Trophoblast cell (in vitro differentiated cells and primary cell): Measurements from ENCODE around the gene MAGEA1.

ENCODE experiments used
- DNase-seq, 2 donors: peaks; one replicate each; pipeline ENCODE4 v3.0.0-alpha.2; 2016
- H2AFZ ChIP-seq: 2 replicates; pipeline ENCODE4 v1.6.1; 2013; ENCODE audit warnings: low read length, moderate library complexity, mild to moderate bottlenecking; ENCODE audit not compliant: insufficient read depth, poor library complexity
- H2AK5ac ChIP-seq: 2 replicates; pipeline ENCODE4 v1.6.1; 2013; ENCODE audit warnings: mild to moderate bottlenecking, low read length
- H2BK120ac ChIP-seq: 2 replicates; pipeline ENCODE4 v1.6.1; 2013; ENCODE audit warnings: low read length, mild to moderate bottlenecking, moderate library complexity; ENCODE audit not compliant: insufficient read depth, poor library complexity
- H2BK12ac ChIP-seq: 2 replicates; pipeline ENCODE4 v1.6.1; 2013; ENCODE audit warnings: mild to moderate bottlenecking, low read length, moderate library complexity
- H2BK5ac ChIP-seq: 2 replicates; pipeline ENCODE4 v1.6.1; 2013; ENCODE audit warnings: low read length, low read depth, moderate library complexity, mild to moderate bottlenecking; ENCODE audit not compliant: poor library complexity
- H3K14ac ChIP-seq: 2 replicates; pipeline ENCODE4 v1.6.1; 2013; ENCODE audit warnings: mild to moderate bottlenecking, low read length
- H3K18ac ChIP-seq: 2 replicates; pipeline ENCODE4 v1.6.1; 2013; ENCODE audit warnings: mild to moderate bottlenecking, low read length
- H3K23ac ChIP-seq: 2 replicates; pipeline ENCODE4 v1.6.1; 2013; ENCODE audit warnings: low read length
- H3K27ac ChIP-seq: 2 replicates; pipeline ENCODE4 v1.5.1; 2013; ENCODE audit warnings: low read depth, mild to moderate bottlenecking, inconsistent platforms, low read length, moderate library complexity
- H3K27me3 ChIP-seq: 2 replicates; pipeline ENCODE4 v1.6.1; 2013; ENCODE audit warnings: inconsistent platforms, mild to moderate bottlenecking, low read length, moderate library complexity; ENCODE audit not compliant: insufficient read depth
- H3K36me3 ChIP-seq, 2 experiments: 1 replicate in 1 of 2; 2 replicates in 1 of 2; pipeline ENCODE4 v1.6.1; 2013; ENCODE audit warnings: low read length in 2 of 2, mild to moderate bottlenecking in 2 of 2, moderate library complexity in 1 of 2; ENCODE audit not compliant: insufficient read depth in 2 of 2, control insufficient read depth in 1 of 2
- H3K4ac ChIP-seq: 2 replicates; pipeline ENCODE4 v1.6.1; 2013; ENCODE audit warnings: low read depth, mild to moderate bottlenecking, low read length, moderate library complexity
- H3K4me1 ChIP-seq, 2 experiments: 1 replicate in 1 of 2; 2 replicates in 1 of 2; pipeline ENCODE4 v1.6.1; 2013; ENCODE audit warnings: low read length in 2 of 2, mild to moderate bottlenecking in 2 of 2, moderate library complexity in 1 of 2; ENCODE audit not compliant: insufficient read depth in 2 of 2, control insufficient read depth in 1 of 2
- H3K4me2 ChIP-seq: 2 replicates; pipeline ENCODE4 v1.6.1; 2013; ENCODE audit warnings: inconsistent platforms, mild to moderate bottlenecking, low read length, moderate library complexity
- H3K4me3 ChIP-seq: 2 replicates; pipeline ENCODE4 v1.5.1; 2013; ENCODE audit warnings: mild to moderate bottlenecking, low read depth, low read length, inconsistent platforms
- H3K79me1 ChIP-seq: one replicate; pipeline ENCODE4 v1.6.1; 2013; ENCODE audit warnings: low read length
- H3K79me2 ChIP-seq: 2 replicates; pipeline ENCODE4 v1.6.1; 2013; ENCODE audit warnings: low read length, mild to moderate bottlenecking; ENCODE audit not compliant: control insufficient read depth, insufficient read depth, poor library complexity
- H3K9ac ChIP-seq: 2 replicates; pipeline ENCODE4 v1.6.1; 2013; ENCODE audit warnings: mild to moderate bottlenecking, low read length
- H3K9me3 ChIP-seq: 2 replicates; pipeline ENCODE4 v1.6.1; 2013; ENCODE audit warnings: low read depth, mild to moderate bottlenecking, control low read depth, inconsistent platforms, low read length; ENCODE audit not compliant: insufficient read depth
- H4K12ac ChIP-seq: 2 replicates; pipeline ENCODE4 v1.6.1; 2013; ENCODE audit warnings: low read depth, mild to moderate bottlenecking, low read length, moderate library complexity
- H4K8ac ChIP-seq: 2 replicates; pipeline ENCODE4 v1.6.1; 2013; ENCODE audit warnings: low read depth, mild to moderate bottlenecking, low read length, moderate library complexity
- H4K91ac ChIP-seq: one replicate; pipeline ENCODE4 v1.6.1; 2013; ENCODE audit warnings: low read depth, mild to moderate bottlenecking, low read length, moderate library complexity
- WGBS: extraction: QIAGEN DNeasy Blood & Tissue Kit; methylation state at CpG from one replicate; pipeline ENCODE4 v1.1.7; 2013; ENCODE audit warnings: missing lambda C conversion rate; ENCODE audit not compliant: insufficient read length, insufficient coverage; ENCODE audit errors: extremely low coverage; 5-methylcytosine and 5-hydroxymethylcytosine counted together

MAGEA1 gene

DNA sequence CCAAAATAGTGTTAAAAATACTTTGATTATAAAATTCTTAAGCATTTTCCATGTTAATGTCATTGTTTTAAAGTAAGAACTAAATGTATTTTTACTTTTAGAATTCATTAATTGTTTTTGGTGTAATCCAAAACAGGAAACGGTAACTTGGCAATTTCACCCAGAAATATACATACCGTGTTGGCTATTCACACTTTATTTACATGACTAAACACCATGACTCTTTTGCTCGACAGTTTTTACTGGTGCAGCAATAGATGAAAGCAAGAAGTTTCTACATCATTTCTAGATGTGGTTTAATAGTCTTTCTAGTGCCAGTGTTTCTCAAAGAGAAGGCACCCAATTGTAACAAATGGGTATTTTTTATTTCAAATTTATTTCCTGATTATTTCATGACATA, 25.6 kb upstream of the MAGEA1 start:
- no peaks in the 10 kb centered on the region for H3K79me2 ChIP-seq
- H3K9me3 ChIP-seq: no peaks in the 10 kb centered on the region
- no peak overlapping the region for H3K4ac ChIP-seq
- no peak for DNase-seq
- no peak overlapping the region for H2AK5ac ChIP-seq
- no peak overlapping the region for H4K8ac ChIP-seq
- no peaks in the 10 kb centered on the region for H3K36me3 ChIP-seq
- H2AFZ ChIP-seq: no peak overlapping the region
- no peak overlapping the region for H3K14ac ChIP-seq
- no peaks in the 10 kb centered on the region for H3K4me1 ChIP-seq
- H2BK120ac ChIP-seq: no peak overlapping the region
- H3K18ac ChIP-seq: no peak overlapping the region
- H3K27me3 ChIP-seq: no peaks in the 10 kb centered on the region
- no peak overlapping the region for H2BK12ac ChIP-seq
- no peak overlapping the region for H3K27ac ChIP-seq
- no peak overlapping the region for H2BK5ac ChIP-seq
- H4K12ac ChIP-seq: no peak overlapping the region
- no peaks in the 10 kb centered on the region for H3K79me1 ChIP-seq
- no peak overlapping the region for H4K91ac ChIP-seq
- no peak overlapping the region for H3K4me2 ChIP-seq
- no CpG with 5 or more reads among the region's 3 CpGs for WGBS
- H3K4me3 ChIP-seq: no peak overlapping the region
- H3K9ac ChIP-seq: no peak overlapping the region
- H3K23ac ChIP-seq: no peak overlapping the region

DNA sequence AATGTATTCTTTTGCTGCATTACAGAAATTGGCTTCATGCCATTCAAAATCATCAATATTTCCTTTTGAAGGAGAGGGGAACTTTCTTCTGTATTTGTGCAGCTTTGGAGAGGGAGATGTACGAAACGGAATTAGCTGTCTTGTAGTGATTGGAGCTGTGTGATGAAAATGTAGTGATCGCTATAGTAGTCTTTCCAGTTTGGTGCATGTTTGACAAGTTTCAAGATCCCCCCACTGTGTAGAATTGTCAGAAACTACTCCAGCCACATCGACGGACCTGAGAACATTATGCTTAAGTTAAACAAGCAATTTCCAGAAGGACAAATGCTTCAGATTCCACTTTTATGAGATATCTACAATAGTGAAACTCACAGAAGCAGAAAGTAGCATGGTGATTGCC, 21.6 kb upstream of the MAGEA1 start:
- H4K12ac ChIP-seq: no peak overlapping the region
- H3K4ac ChIP-seq: no peak overlapping the region
- no peak overlapping the region for H4K8ac ChIP-seq
- no peak overlapping the region for H2BK5ac ChIP-seq
- H3K36me3 ChIP-seq: no peaks in the 10 kb centered on the region
- H3K14ac ChIP-seq: no peak overlapping the region
- no peak overlapping the region for H3K9ac ChIP-seq
- no peak overlapping the region for H3K23ac ChIP-seq
- H3K18ac ChIP-seq: no peak overlapping the region
- H3K79me1 ChIP-seq: no peaks in the 10 kb centered on the region
- no peaks in the 10 kb centered on the region for H3K4me1 ChIP-seq
- no CpG with 5 or more reads among the region's 5 CpGs for WGBS
- H2AFZ ChIP-seq: no peak overlapping the region
- DNase-seq: no peak
- no peak overlapping the region for H3K27ac ChIP-seq
- no peak overlapping the region for H4K91ac ChIP-seq
- H3K27me3 ChIP-seq: no peaks in the 10 kb centered on the region
- no peaks in the 10 kb centered on the region for H3K79me2 ChIP-seq
- no peak overlapping the region for H2BK120ac ChIP-seq
- H3K9me3 ChIP-seq: no peaks in the 10 kb centered on the region
- no peak overlapping the region for H2BK12ac ChIP-seq
- no peak overlapping the region for H3K4me3 ChIP-seq
- H3K4me2 ChIP-seq: no peak overlapping the region
- H2AK5ac ChIP-seq: no peak overlapping the region

DNA sequence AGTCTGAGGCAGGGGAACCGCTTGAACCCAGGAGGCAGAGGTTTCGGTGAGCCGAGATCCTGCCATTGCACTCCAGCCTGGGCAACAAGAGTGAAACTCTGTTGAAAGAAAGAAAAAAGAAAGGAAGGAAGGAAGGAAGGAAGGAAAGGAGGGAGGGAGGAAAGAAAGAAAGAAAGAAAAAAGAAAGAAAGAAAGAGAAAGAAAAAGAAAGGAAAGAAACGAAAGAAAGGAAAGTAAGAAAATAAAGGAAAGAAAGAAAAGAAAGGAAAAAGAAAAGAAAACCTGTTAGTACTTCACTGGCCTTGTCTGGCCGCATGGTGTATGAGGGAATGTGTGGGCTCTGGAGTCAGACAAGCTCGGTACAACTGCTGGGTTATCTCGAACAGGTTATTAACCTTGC, 20.8 kb upstream of the MAGEA1 start:
- Histone ChIP-seq H4K8ac (no peak overlapping the region), H3K9me3 (no peaks in the 10 kb centered on the region), H3K14ac (no peak overlapping the region), H3K27me3 (no peaks in the 10 kb centered on the region), H2AFZ (no peak overlapping the region), H2BK120ac (no peak overlapping the region), H3K4me2 (no peak overlapping the region), H3K9ac (no peak overlapping the region), H2BK12ac (no peak overlapping the region), H3K79me1 (no peaks in the 10 kb centered on the region), H3K27ac (no peak overlapping the region), H3K36me3 (no peaks in the 10 kb centered on the region), H3K4ac (no peak overlapping the region), H2AK5ac (no peak overlapping the region), H4K12ac (no peak overlapping the region), H3K79me2 (no peaks in the 10 kb centered on the region), H2BK5ac (no peak overlapping the region), H4K91ac (no peak overlapping the region), H3K18ac (no peak overlapping the region), H3K23ac (no peak overlapping the region), H3K4me3 (no peak overlapping the region), H3K4me1 (no peaks in the 10 kb centered on the region)
- no peak for DNase-seq
- WGBS: 100% methylated on average over 1 of the region's 7 CpGs

DNA sequence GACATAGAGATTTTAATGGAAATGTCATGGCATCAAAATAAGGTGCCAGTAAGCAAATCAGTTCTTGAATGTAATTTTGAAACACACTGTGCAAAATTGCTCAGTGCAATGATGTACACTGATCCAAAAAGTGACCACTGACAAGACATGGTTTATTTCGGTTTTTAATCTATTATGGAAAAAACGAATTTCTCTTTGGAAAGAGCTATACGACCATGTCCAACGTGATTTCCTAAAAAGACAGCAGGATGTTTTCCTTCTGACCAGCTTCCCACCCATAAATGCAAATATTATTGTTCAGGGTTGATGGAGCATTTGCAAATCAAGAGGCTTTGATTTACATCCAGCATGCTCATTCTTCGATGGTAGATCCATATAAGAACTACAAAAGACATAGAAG, 17.1 kb upstream of the MAGEA1 start:
- Histone ChIP-seq H2AFZ (no peak overlapping the region), H3K27ac (no peak overlapping the region), H2AK5ac (no peak overlapping the region), H3K4me1 (no peaks in the 10 kb centered on the region), H3K27me3 (no peaks in the 10 kb centered on the region), H2BK120ac (no peak overlapping the region), H3K9ac (no peak overlapping the region), H2BK12ac (no peak overlapping the region), H3K9me3 (no peaks in the 10 kb centered on the region), H3K79me1 (no peaks in the 10 kb centered on the region), H3K14ac (no peak overlapping the region), H4K8ac (no peak overlapping the region), H3K4me2 (no peak overlapping the region), H4K91ac (no peak overlapping the region), H3K4me3 (no peak overlapping the region), H4K12ac (no peak overlapping the region), H3K36me3 (no peaks in the 10 kb centered on the region), H3K18ac (no peak overlapping the region), H3K4ac (no peak overlapping the region), H3K79me2 (no peaks in the 10 kb centered on the region), H2BK5ac (no peak overlapping the region), H3K23ac (no peak overlapping the region)
- no peak for DNase-seq
- WGBS: no CpG with 5 or more reads among the region's 5 CpGs
